Embryonic facial prominence (tissue), 1 donor: ENCODE measurements around the gene GABRG3.

Experiments
- DNase-seq: peaks from one replicate; pipeline ENCODE4 v3.0.0-alpha.2; 2016; ENCODE audit errors: extremely low spot score

GABRG3 gene

GRCh38 chr15:27576576-27576975, 605.6 kb downstream of the GABRG3 start:
- DNase-seq: no peak

- DNase-seq: no peak
Observed at GRCh38 chr15:27579738-27580137, 608.8 kb downstream of the GABRG3 start.

DNA sequence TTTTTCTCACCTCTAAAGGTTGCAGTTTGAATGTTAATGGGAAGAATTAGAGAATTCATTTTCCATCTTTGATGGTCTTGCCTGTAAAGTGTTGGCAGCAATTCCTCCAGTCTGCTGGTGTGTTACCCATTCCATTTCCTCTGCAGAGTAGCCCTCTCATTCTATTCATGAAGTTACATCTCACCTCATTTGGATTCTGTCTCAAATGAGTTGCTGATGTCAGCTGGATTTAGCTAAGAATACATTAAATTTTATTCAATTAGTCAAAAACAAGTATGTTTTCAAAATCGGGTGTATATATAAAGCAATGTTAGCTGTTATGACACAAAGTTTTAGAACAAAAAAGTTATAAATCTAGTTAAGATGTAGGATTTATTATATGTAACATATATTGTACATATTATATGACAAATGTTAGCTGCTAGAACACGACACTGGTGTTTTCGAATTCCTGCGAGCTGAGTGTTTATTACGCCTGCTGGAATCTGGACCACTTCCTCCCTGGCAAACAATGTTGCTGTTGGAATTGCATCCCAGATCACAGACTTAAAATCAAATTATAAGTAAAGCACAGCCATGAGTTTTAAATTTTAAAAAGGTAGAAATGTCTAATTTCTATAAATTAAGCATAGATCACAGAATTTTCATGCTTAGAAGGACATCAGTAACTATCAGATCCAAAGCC, 611.9 kb downstream of the GABRG3 start:
- DNase-seq: no peak

DNA sequence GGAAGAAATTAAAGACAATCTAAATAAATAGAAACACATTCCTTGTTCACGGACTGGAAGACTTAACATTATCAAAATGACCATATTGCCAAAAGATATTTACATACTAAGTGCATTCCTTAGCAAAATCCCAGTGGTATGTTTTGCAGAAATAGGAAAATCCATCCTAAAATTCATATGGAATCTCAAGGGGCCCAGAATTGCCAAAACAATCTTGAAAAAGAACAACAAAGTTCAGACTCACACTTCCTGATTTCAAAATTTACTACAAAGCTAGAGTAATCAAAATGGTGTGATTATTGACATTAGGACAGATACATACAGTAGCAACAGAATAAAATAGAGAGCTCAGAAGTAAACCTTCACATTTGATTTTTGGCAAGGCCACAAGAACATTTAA, 612.7 kb downstream of the GABRG3 start:
- DNase-seq: no peak

DNA sequence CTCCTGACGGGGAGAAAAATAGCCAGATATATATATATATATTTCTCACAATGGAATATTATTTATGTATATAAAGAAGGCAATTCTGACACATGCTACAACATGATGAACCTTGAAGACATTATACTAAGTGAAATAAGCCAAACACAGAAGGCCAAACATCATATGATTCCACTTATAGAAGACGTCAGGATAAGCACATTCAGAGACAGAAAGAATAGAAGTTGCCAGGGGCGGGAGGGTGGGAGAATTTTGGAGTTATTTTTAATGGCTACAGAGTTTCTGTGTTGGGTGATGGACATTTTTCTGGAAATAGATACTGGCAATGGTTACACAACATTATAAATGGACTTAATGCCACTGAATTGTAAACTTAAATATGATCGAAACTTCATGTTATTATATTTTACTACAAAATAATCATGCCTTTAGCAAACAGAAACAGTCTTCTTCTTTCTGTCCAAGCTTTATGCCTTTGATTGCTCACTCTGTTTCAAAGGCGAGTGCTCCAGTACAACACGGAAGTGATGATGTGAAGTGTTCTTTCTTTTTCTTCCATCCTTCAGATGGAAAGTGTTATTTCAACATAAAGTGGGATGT, 614.2 kb downstream of the GABRG3 start:
- DNase-seq: no peak

DNA sequence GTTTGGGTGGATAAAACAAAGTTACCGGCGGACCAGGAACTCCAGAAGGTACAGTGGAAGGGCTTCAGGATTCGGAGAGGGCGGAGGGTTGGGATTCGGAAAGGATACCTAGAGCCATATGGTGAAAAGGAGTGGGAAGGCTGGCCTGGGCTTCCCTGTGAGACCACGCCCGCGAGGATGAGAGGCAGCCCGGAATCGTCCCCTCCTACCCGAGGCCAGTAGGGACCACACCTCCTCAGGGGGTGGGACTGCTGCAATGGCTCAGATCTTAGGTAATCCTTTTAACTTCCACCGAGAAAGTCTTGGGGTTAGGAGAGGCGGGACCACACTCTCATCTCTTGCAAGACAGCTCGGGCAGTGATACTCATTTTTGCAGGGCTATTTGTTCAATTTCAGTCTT, 616.8 kb downstream of the GABRG3 start:
- DNase-seq: no peak

DNA sequence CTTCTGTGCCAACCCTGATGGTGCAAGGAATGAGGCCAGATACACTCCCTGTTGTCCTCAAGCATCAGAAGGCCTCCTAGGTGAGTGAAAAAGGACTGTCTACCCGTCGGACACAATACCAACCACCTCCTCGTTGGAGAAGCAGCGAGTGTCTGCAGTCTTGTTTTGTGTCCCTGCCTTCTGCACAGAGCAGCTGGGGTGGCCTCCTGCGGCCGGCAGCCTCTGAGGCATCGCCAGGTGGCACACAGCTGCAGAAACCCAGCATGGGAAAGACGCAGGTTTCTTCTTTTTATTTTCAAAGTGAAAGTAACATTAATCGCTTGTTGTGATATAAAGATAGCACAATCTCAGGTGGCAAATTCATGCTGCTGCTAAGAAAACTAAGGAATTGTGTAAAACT, 618.3 kb downstream of the GABRG3 start:
- no peak for DNase-seq

DNA sequence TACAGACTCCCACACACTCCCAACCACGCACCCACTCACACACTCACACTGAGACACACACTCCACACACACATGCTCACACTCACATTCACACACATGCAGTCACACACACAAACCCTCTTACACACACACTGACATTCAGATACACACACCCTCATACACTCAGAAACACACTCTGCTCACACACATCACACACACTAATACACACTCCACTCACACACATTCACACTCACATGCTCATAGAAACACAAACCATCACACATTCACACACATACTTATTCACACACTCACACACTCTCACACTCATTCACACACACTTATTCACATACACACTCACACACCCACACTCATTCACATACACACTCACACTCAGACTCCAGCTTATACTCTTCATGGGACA, 618.8 kb downstream of the GABRG3 start:
- DNase-seq: no peak
